Activated B cell treated with CpG ODN at 0.5 μM for 24 hours (primary cell): Measurements from ENCODE around the gene PKDREJ. TPM values are rescaled to one million over a fixed set of nuclear protein-coding genes. Genes with fewer than 3 reads are reported as not detected.

Experiments used
- ATAC-seq: fragments of 200-7000 bp; cut with Tn5 transposase; one replicate; pipeline ENCODE4 v1.10.0; 2021; ENCODE audit warnings: low read depth, mild to moderate bottlenecking, moderate library complexity
- CTCF ChIA-PET: fragments of 350-600 bp; sonication (Branson Sonifier 250); formaldehyde crosslinking; loops from one replicate; lab custom pipeline; 2021; ENCODE audit warnings: antibody characterized with exemption; lab: Charles Lee
- POLR2A ChIA-PET: fragments of 350-600 bp; sonication (Branson Sonifier 250); formaldehyde crosslinking; loops from one replicate; lab custom pipeline; 2021; ENCODE audit warnings: antibody characterized with exemption; lab: Charles Lee
- DNase-seq: peaks from one replicate; pipeline ENCODE4 v3.0.0; 2022
- H3K27ac Mint-ChIP-seq: one replicate; pipeline ENCODE4 v1.8.0; 2020; ENCODE audit warnings: mixed read lengths
- H3K27me3 Mint-ChIP-seq: one replicate; pipeline ENCODE4 v1.8.0; 2021; ENCODE audit warnings: mixed read lengths
- H3K36me3 Mint-ChIP-seq: one replicate; pipeline ENCODE4 v1.8.0; 2021; ENCODE audit warnings: low read depth, mixed read lengths
- H3K4me1 Mint-ChIP-seq: one replicate; pipeline ENCODE4 v1.8.0; 2021; ENCODE audit warnings: mixed read lengths
- H3K4me3 Mint-ChIP-seq: one replicate; pipeline ENCODE4 v1.8.0; 2020; ENCODE audit warnings: mild to moderate bottlenecking, mixed read lengths
- H3K9me3 Mint-ChIP-seq: one replicate; pipeline ENCODE4 v1.8.0; 2020; ENCODE audit warnings: mixed read lengths
- intact Hi-C: fragments of 100-400 bp; cut with micrococcal nuclease; formaldehyde crosslinking; loops from one replicate; pipeline ENCODE4 v1.15.1; 2024
- total RNA-seq: library from RNA; stranded (reverse); gene quantifications from 2 replicates; pipeline ENCODE4 v1.2.3, GENCODE V29; 2022
- TF ChIP-seq, protein P1 (sequence below): fragments of 200-600 bp; IDR thresholded peaks from one replicate; pipeline ENCODE4 v1.8.0; 2022; ENCODE audit warnings: antibody characterized with exemption, mild to moderate bottlenecking

Gene PKDREJ
- total RNA-seq, 1 donor from 2014 or later = not detected

DNA sequence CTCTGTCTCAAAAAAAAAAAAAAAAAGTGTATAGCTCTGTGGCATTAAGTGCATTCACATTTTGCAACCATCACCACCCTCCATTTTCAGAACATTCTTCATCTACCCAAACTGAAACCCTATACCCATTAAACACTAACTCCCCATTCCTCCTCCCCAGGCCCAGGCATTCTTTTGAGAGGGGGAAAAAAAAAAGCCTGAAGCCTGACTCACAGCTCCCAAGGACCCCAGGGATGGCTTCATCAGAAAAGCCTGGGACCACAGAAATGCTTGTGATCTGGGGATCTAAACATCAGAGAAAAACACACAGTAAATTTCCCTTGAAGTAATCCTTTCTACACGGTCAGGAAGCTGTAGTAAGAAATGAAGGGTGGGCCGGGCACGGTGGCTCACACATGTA lies 22.9 kb upstream of the PKDREJ start:
- CTCF ChIA-PET = interaction anchor here (1.5 kb wide), 1 partner anchor 10 kb away, joined by 3 read pairs; no protein-coding TSS in a partner anchor
- intact Hi-C loops = no loop called here
- Mint-ChIP-seq H3K4me3 (no peak overlapping the region), H3K27me3 (no peaks in the 10 kb centered on the region), H3K36me3 (peaks cover 16% of the 10 kb centered on the region), H3K4me1 (peaks cover 47% of the 10 kb centered on the region), H3K27ac (no peak overlapping the region), H3K9me3 (no peaks in the 10 kb centered on the region)
- DNase-seq = no peak
- POLR2A ChIA-PET = interaction anchor here (0.6 to 0.7 kb wide), 2 partner anchors 273 to 997 kb away, joined by 3 to 5 read pairs; no protein-coding TSS in a partner anchor
- ATAC-seq = no peak
- TF ChIP-seq, protein P1, sequence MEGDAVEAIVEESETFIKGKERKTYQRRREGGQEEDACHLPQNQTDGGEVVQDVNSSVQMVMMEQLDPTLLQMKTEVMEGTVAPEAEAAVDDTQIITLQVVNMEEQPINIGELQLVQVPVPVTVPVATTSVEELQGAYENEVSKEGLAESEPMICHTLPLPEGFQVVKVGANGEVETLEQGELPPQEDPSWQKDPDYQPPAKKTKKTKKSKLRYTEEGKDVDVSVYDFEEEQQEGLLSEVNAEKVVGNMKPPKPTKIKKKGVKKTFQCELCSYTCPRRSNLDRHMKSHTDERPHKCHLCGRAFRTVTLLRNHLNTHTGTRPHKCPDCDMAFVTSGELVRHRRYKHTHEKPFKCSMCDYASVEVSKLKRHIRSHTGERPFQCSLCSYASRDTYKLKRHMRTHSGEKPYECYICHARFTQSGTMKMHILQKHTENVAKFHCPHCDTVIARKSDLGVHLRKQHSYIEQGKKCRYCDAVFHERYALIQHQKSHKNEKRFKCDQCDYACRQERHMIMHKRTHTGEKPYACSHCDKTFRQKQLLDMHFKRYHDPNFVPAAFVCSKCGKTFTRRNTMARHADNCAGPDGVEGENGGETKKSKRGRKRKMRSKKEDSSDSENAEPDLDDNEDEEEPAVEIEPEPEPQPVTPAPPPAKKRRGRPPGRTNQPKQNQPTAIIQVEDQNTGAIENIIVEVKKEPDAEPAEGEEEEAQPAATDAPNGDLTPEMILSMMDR = no peak

DNA sequence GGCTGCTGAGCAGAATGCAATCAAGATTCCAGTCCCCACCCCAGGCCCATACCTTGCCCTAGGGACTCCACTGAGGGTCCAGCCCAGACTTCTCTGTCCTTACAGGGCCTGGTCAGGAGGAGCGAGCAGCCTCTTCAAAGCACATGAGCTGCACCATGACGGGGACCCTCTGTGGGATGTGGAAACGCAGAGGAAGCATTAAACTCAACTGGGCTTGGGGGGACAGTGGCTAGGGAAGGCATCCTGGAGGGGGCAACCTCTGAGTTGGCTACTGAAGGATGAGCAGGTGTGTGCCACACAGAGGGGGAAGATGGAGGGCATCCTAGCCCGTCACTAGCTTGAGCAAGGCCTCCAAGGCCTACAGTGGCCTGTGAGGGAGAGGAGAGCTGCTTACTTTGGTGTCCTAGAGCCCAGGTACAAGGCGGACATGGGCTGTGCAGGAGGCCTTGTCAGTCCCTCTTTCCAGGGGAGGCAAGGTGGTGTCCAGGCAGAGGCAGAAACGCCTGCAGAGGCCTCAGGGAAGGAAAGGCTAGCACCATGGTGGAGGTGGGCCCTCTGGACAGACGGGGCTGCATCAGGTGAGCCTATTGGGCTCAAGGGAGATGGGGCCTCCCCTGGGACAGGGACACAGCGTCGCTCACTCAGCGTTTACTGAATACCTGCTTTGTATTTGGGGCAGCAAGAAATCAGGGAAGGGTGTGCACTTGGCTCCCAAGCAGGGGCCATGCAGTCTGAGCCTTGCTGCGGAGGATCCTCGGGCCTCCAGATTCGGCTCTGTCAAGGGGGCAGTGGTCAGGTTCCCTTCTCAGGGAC lies 18.9 kb upstream of the PKDREJ start:
- peaks cover 30% of the 10 kb centered on the region for H3K4me1 Mint-ChIP-seq
- H3K27me3 Mint-ChIP-seq = no peaks in the 10 kb centered on the region
- TF ChIP-seq, protein P1 = no peak
- no peaks in the 10 kb centered on the region for H3K9me3 Mint-ChIP-seq
- ATAC-seq = no peak
- intact Hi-C loops = loop anchor here (1.0 kb wide), 1 partner anchor 14 kb away; the partner anchor contains the start of gene TTC38
- CTCF ChIA-PET = no interaction called here
- no peak overlapping the region for H3K27ac Mint-ChIP-seq
- H3K36me3 Mint-ChIP-seq = peaks cover 24% of the 10 kb centered on the region
- DNase-seq = no peak
- no peak overlapping the region for H3K4me3 Mint-ChIP-seq
- POLR2A ChIA-PET = no interaction called here

DNA sequence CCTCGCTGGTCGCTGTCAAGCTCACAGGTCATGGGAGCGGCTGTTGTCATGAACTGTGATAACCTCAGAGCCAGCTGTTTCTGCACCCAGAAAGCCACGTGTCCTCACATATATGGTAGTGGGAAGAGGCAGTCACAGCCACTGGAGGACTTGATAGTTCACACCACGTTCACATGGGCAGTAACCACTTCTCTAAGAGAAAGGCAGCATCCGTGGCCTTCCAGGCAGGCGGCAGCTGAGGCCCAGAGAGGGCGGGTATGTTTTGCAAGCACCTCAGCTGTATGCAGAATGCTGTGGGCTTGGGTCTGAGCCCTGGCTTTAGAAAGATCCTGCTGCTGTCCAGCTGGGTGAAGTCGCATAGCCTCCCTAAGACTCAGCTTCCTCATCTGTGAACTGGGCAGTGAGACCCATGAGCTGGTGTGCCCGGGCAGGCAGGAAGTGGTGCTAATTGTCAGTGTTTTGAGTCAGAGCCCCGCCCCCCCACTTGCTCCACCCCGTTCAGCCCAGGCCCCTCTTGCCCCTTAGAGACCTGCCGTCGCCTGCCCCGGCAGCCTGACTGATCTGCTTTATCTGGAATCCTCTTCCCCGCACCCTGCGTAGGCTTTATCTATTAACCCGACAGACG lies 18.0 kb upstream of the PKDREJ start:
- intact Hi-C loops = loop anchor here (1.0 kb wide), 1 partner anchor 13 kb away; the partner anchor contains the start of gene TTC38
- TF ChIP-seq, protein P1 = no peak
- CTCF ChIA-PET = interaction anchor here (1.1 kb wide), 1 partner anchor 15 kb away, joined by 4 read pairs; the partner anchor contains the start of gene GTSE1
- Mint-ChIP-seq H3K27ac (no peak overlapping the region), H3K4me3 (no peak overlapping the region), H3K36me3 (peaks cover 25% of the 10 kb centered on the region), H3K4me1 (peaks cover 21% of the 10 kb centered on the region), H3K9me3 (no peaks in the 10 kb centered on the region), H3K27me3 (no peaks in the 10 kb centered on the region)
- peak; percentile 76 for ATAC-seq
- POLR2A ChIA-PET = interaction anchor here (0.6 to 1.1 kb wide), 4 partner anchors 8 to 54 kb away, joined by 3 read pairs; partner anchors contain the start of genes CDPF1 and TRMU
- no peak for DNase-seq

DNA sequence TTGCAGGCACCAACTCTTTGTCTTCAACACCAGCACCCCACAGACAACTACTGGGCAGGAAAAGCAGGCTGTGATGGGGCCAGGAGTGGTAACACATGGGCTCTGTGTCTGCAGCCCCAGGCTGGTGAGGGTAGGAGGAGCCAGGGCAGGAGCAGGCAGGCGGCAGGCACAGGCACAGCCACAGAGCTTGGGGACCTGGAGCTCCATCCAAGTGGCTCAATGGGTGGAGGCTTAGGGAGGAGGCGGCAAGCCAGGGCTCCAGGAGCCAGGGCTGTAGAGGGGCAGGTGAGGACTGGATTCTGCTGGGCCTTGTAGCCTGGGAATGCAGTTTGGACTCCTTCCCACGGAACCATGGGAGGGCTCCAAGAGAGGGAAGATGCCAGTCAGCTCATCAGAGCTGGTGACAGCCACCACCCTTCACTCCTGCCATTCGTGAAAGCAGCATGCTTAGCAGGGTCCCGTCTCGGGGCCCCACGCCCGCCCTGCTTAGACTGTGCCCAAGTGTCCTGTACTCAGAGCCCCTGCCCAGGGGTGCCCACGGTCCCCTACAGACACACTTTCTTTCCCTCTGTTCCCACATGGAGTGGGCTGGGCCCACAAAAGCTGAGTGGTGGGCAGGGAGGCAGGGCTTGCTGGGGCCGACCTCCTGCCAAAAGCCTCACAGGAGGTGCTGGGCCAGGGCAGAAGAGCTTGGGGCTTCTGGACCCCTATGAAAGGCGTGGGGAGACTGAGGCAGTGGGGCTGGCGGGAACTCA lies 17.1 kb upstream of the PKDREJ start:
- Mint-ChIP-seq H3K4me3 (no peak overlapping the region), H3K27ac (no peak overlapping the region)

More for the DNA sequence above, 17.1 kb upstream of the PKDREJ start:
- Mint-ChIP-seq H3K27me3 (no peaks in the 10 kb centered on the region), H3K36me3 (peaks cover 32% of the 10 kb centered on the region), H3K9me3 (no peaks in the 10 kb centered on the region), H3K4me1 (peaks cover 21% of the 10 kb centered on the region)
- ATAC-seq = no peak
- POLR2A ChIA-PET = interaction anchor here (0.9 to 1.1 kb wide), 3 partner anchors 9 to 55 kb away, joined by 3 read pairs; partner anchors contain the start of gene TRMU
- no peak for DNase-seq
- intact Hi-C loops = no loop called here
- CTCF ChIA-PET = interaction anchor here (1.1 kb wide), 1 partner anchor 16 kb away, joined by 4 read pairs; the partner anchor contains the start of gene GTSE1
- TF ChIP-seq, protein P1 = no peak
